ENCODE measurements around the gene CTNND2. TPM values are rescaled to one million over a fixed set of nuclear protein-coding genes. Genes with fewer than 3 reads are reported as not detected.

Gene CTNND2
- total and polyA plus RNA-seq, 9 of the 15 experiments (the other 6 are each of a cell fraction or from before 2014, with no cell fraction given) = 0.03 to 0.35 TPM; not detected in 7

GRCh38 chr5:11084111-11084510, 820.1 kb downstream of the CTNND2 start:
- 0% methylated on average over 3 of the region's 3 CpGs for WGBS (ENCODE audit: insufficient coverage, low coverage, missing lambda C conversion rate)
- Histone ChIP-seq H4K20me1 (replicated peaks; ENCODE audit: control insufficient read depth, insufficient read depth, low read length) (no peaks in the 10 kb centered on the region), H2AFZ (ENCODE audit: low read depth, low read length) (no peak overlapping the region), H3K9me1 (ENCODE audit: control insufficient read depth, insufficient read depth, low read length) (no peaks in the 10 kb centered on the region), H3K4me2 (ENCODE audit: insufficient read depth, low read length) (no peak overlapping the region), H3K9me3 (replicated peaks; ENCODE audit: control insufficient read depth, insufficient read depth, low read depth, low read length) (no peaks in the 10 kb centered on the region), H3K27me3 (ENCODE audit: control insufficient read depth in 2 of 2, insufficient read depth in 2 of 2, low read length in 2 of 2) (no peaks in the 10 kb centered on the region), H3K9ac (ENCODE audit: insufficient read depth in 1 of 2, low read depth in 2 of 2, low read length in 2 of 2) (no peak overlapping the region), H3K79me2 (ENCODE audit: control insufficient read depth, insufficient read depth, low read length) (no peaks in the 10 kb centered on the region), H3K4me3 (no peak overlapping the region), H3K36me3 (ENCODE audit: control insufficient read depth, insufficient read depth, low read length) (no peaks in the 10 kb centered on the region), H3K27ac (ENCODE audit: extremely low read depth, low read depth, low read length) (no peak overlapping the region), H3K4me1 (replicated peaks in 1 of 2; ENCODE audit: control insufficient read depth in 2 of 2, insufficient read depth in 2 of 2, low read length in 2 of 2) (no peaks in the 10 kb centered on the region)
- no TSS peak for BruUV-seq (replicated peaks)
- FAIRE-seq (no peak), DNase-seq (ENCODE audit: extremely low read depth in 1 of 4, low spot score in 3 of 4) (no peak), ATAC-seq (no peak)
- ChIA-PET CTCF (ENCODE audit: low intra/inter-chr PET ratio) (no interaction called here), POLR2A (no interaction called here)
- in situ Hi-C loops (cut with MboI) = no loop called here
- intact Hi-C loops (cut with micrococcal nuclease) = no loop called here
- TF ChIP-seq TRIM25 (IDR thresholded peaks at IDR 0.05; ENCODE audit: borderline replicate concordance) = no peak
- TF ChIP-seq CHD2 (IDR thresholded peaks at IDR 0.05; ENCODE audit: low read depth, low read length) = no peak
- TF ChIP-seq PBX2 (CRISPR knock-in tag; IDR thresholded peaks at IDR 0.05; ENCODE audit: low read depth) = no peak
- TF ChIP-seq PBX2 (tag; conservative IDR thresholded peaks at IDR 0.05; ENCODE audit: low read depth) = no peak
- no peak for TF ChIP-seq ZBTB8A (IDR thresholded peaks at IDR 0.05; ENCODE audit: partially characterized antibody)
- no peak for TF ChIP-seq PREB (CRISPR knock-in tag; IDR thresholded peaks at IDR 0.05)
- TF ChIP-seq FOXK2 (conservative IDR thresholded peaks at IDR 0.05 in 1 of 2, IDR thresholded peaks at IDR 0.05 in 1 of 2; ENCODE audit: low read depth in 2 of 2) = no peak
- TF ChIP-seq SMARCC2 (IDR thresholded peaks at IDR 0.05; ENCODE audit: low read depth) = no peak
- TF ChIP-seq, protein P1, sequence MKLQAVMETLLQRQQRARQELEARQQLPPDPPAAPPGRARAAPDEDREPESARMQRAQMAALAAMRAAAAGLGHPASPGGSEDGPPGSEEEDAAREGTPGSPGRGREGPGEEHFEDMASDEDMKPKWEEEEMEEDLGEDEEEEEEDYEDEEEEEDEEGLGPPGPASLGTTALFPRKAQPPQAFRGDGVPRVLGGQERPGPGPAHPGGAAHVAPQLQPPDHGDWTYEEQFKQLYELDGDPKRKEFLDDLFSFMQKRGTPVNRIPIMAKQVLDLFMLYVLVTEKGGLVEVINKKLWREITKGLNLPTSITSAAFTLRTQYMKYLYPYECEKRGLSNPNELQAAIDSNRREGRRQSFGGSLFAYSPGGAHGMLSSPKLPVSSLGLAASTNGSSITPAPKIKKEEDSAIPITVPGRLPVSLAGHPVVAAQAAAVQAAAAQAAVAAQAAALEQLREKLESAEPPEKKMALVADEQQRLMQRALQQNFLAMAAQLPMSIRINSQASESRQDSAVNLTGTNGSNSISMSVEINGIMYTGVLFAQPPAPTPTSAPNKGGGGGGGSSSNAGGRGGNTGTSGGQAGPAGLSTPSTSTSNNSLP (IDR thresholded peaks at IDR 0.05; ENCODE audit: borderline replicate concordance, low read depth, low read length) = no peak
- TF ChIP-seq PHB2 (IDR thresholded peaks at IDR 0.05; ENCODE audit: low read depth) = no peak
- TF ChIP-seq ZNF518B (CRISPR knock-in tag; IDR thresholded peaks at IDR 0.05) = no peak

Data from K562 (cell line).